IMR-90 (cell line): Measurements from ENCODE around the gene PDLIM1. TPM values are rescaled to one million over a fixed set of nuclear protein-coding genes. Genes with fewer than 3 reads are reported as not detected.

ENCODE experiments used
- ATAC-seq: fragments of 200-7000 bp; cut with Tn5 transposase; 2 replicates; pipeline ENCODE4 v1.9.1; 2020; ENCODE audit warnings: low read depth, mild to moderate bottlenecking, moderate library complexity
- BruUV-seq: library from RNA; stranded (reverse); fragments of 400-500 nt; replicated peaks from 2 replicates; lab custom pipeline; 2021; lab: Mats Ljungman, UMichigan
- CTCF ChIA-PET: fragments of 300-600 bp; formaldehyde crosslinking; extraction: SDS; loops from one replicate; lab custom pipeline; 2021; ENCODE audit warnings: antibody characterized with exemption; lab: Yijun Ruan, JAX
- POLR2A ChIA-PET: fragments of 300-600 bp; sonication (Branson Sonifier 250); formaldehyde crosslinking; loops from one replicate; lab custom pipeline; 2022; ENCODE audit warnings: antibody characterized with exemption; ENCODE audit not compliant: unreplicated experiment; lab: Charles Lee
- DNase-seq: peaks from one replicate; pipeline ENCODE4 v3.0.0; 2013
- H2AFZ ChIP-seq: replicated peaks from 2 replicates; pipeline ENCODE3; 2013; ENCODE audit warnings: low read length, mild to moderate bottlenecking; ENCODE audit not compliant: poor library complexity
- H2AK5ac ChIP-seq: 2 replicates; pipeline ENCODE4 v1.6.1; 2013; ENCODE audit warnings: low read depth, low read length, inconsistent platforms
- H2AK9ac ChIP-seq: replicated peaks from 2 replicates; pipeline ENCODE3; 2013; ENCODE audit warnings: mild to moderate bottlenecking, low read depth, low read length, moderate library complexity; ENCODE audit not compliant: poor library complexity
- H2BK120ac ChIP-seq: 2 replicates; pipeline ENCODE4 v1.6.1; 2013; ENCODE audit warnings: low read depth, low read length, inconsistent platforms
- H2BK15ac ChIP-seq: 3 replicates; pipeline ENCODE4 v1.6.1; 2013; ENCODE audit warnings: low read depth, low read length, inconsistent platforms
- H2BK20ac ChIP-seq: 2 replicates; pipeline ENCODE4 v1.6.1; 2013; ENCODE audit warnings: low read depth, mild to moderate bottlenecking, inconsistent platforms, low read length, moderate library complexity
- H2BK5ac ChIP-seq: 2 replicates; pipeline ENCODE4 v1.6.1; 2013; ENCODE audit warnings: mild to moderate bottlenecking, low read depth, low read length, inconsistent platforms; ENCODE audit not compliant: poor library complexity, severe bottlenecking
- H3K14ac ChIP-seq: replicated peaks from 2 replicates; pipeline ENCODE4 v1.6.1; 2013; ENCODE audit warnings: low read depth, low read length, inconsistent platforms
- H3K18ac ChIP-seq: 2 replicates; pipeline ENCODE4 v1.6.1; 2013; ENCODE audit warnings: low read depth, low read length, control low read depth
- H3K23ac ChIP-seq: 2 replicates; pipeline ENCODE4 v1.6.1; 2013; ENCODE audit warnings: low read depth, low read length, inconsistent platforms
- H3K27ac ChIP-seq: 2 replicates; pipeline ENCODE4 v1.5.1; 2013; ENCODE audit warnings: mild to moderate bottlenecking, control low read depth, low read length; ENCODE audit not compliant: insufficient read depth
- H3K27me3 ChIP-seq: 2 replicates; pipeline ENCODE4 v1.6.1; 2013; ENCODE audit warnings: low read length; ENCODE audit not compliant: control insufficient read depth, insufficient read depth
- H3K36me3 ChIP-seq: 2 replicates; pipeline ENCODE4 v1.6.1; 2013; ENCODE audit warnings: low read length, mixed read lengths; ENCODE audit not compliant: control insufficient read depth, insufficient read depth
- H3K4ac ChIP-seq: 2 replicates; pipeline ENCODE4 v1.6.1; 2013; ENCODE audit warnings: low read depth, low read length, inconsistent platforms
- H3K4me1 ChIP-seq: 2 replicates; pipeline ENCODE4 v1.6.1; 2013; ENCODE audit warnings: low read length, mixed read lengths; ENCODE audit not compliant: control insufficient read depth, insufficient read depth
- H3K4me2 ChIP-seq: 2 replicates; pipeline ENCODE4 v1.6.1; 2013; ENCODE audit warnings: low read depth, mild to moderate bottlenecking, control low read depth, low read length, moderate library complexity
- H3K4me3 ChIP-seq: 2 replicates; pipeline ENCODE4 v1.5.1; 2013; ENCODE audit warnings: low read depth, mild to moderate bottlenecking, control low read depth, low read length, moderate library complexity; ENCODE audit not compliant: insufficient read depth
- H3K56ac ChIP-seq: 2 replicates; pipeline ENCODE4 v1.6.1; 2013; ENCODE audit warnings: low read length, inconsistent platforms; ENCODE audit not compliant: insufficient read depth; ENCODE audit errors: extremely low read depth
- H3K79me1 ChIP-seq, 2 experiments: 2 replicates each; pipeline ENCODE4 v1.6.1; 2013; ENCODE audit warnings: low read length in 2 of 2, inconsistent platforms in 1 of 2, low read depth in 1 of 2
- H3K9ac ChIP-seq: 2 replicates; pipeline ENCODE4 v1.6.1; 2013; ENCODE audit warnings: low read depth, low read length, control low read depth
- H3K9me1 ChIP-seq: 2 replicates; pipeline ENCODE4 v1.6.1; 2013; ENCODE audit warnings: low read length, inconsistent platforms; ENCODE audit not compliant: insufficient read depth
- H3K9me3 ChIP-seq: 2 replicates; pipeline ENCODE4 v1.6.1; 2013; ENCODE audit warnings: low read length; ENCODE audit not compliant: control insufficient read depth, insufficient read depth
- H4K20me1 ChIP-seq: 2 replicates; pipeline ENCODE4 v1.6.1; 2013; ENCODE audit warnings: low read length, inconsistent platforms; ENCODE audit not compliant: insufficient read depth
- H4K5ac ChIP-seq: 2 replicates; pipeline ENCODE4 v1.6.1; 2013; ENCODE audit warnings: mild to moderate bottlenecking, low read depth, low read length, control low read depth
- H4K8ac ChIP-seq, 2 experiments: 2 replicates each; pipeline ENCODE4 v1.6.1; 2013; ENCODE audit warnings: low read depth in 2 of 2, low read length in 2 of 2, control low read depth in 1 of 2, inconsistent platforms in 1 of 2
- H4K91ac ChIP-seq: 2 replicates; pipeline ENCODE4 v1.6.1; 2013; ENCODE audit warnings: low read depth, low read length, inconsistent platforms; ENCODE audit not compliant: insufficient read depth
- BHLHE40 ChIP-seq: fragments of 150-350 bp; IDR thresholded peaks from 2 replicates; pipeline ENCODE4 v1.6.1; 2016; ENCODE audit warnings: mild to moderate bottlenecking, low read depth, low read length
- CEBPB ChIP-seq: IDR thresholded peaks from 2 replicates; pipeline ENCODE4 v1.6.1; 2012; ENCODE audit warnings: low read depth, low read length, improper control_type of control experiment
- CHD1 ChIP-seq: IDR thresholded peaks from 2 replicates; pipeline ENCODE4 v1.6.1; 2012; ENCODE audit warnings: low read depth, low read length, improper control_type of control experiment
- CTCF ChIP-seq: conservative IDR thresholded peaks from 2 replicates; pipeline ENCODE4 v1.5.1; 2012; ENCODE audit warnings: mild to moderate bottlenecking, low read depth, low read length, improper control_type of control experiment
- FOS ChIP-seq: fragments of 150-350 bp; IDR thresholded peaks from 2 replicates; pipeline ENCODE4 v1.6.1; 2016; ENCODE audit warnings: low read depth, low read length
- MAFK ChIP-seq: IDR thresholded peaks from 2 replicates; pipeline ENCODE4 v1.6.1; 2012; ENCODE audit warnings: low read depth, low read length, improper control_type of control experiment
- MXI1 ChIP-seq: IDR thresholded peaks from 2 replicates; pipeline ENCODE4 v1.6.1; 2012; ENCODE audit warnings: low read depth, mild to moderate bottlenecking, low read length, moderate library complexity, borderline replicate concordance
- NFE2L2 ChIP-seq: fragments of 150-350 bp; IDR thresholded peaks from 2 replicates; pipeline ENCODE4 v1.6.1; 2016; ENCODE audit warnings: low read depth, mild to moderate bottlenecking, low read length
- POLR2A ChIP-seq: IDR thresholded peaks from 2 replicates; pipeline ENCODE4 v1.6.1; 2012; ENCODE audit warnings: mild to moderate bottlenecking, low read depth, low read length
- RCOR1 ChIP-seq: IDR thresholded peaks from 2 replicates; pipeline ENCODE4 v1.6.1; 2012; ENCODE audit warnings: mild to moderate bottlenecking, low read length, improper control_type of control experiment; ENCODE audit not compliant: insufficient replicate concordance
- RFX5 ChIP-seq: IDR thresholded peaks from 2 replicates; pipeline ENCODE4 v1.8.0; 2012; ENCODE audit warnings: low read depth, mild to moderate bottlenecking, low read length, moderate library complexity
- WGBS, 2 experiments: methylation state at CpG; one replicate each; pipeline versions ENCODE4 v1.1.5 to v1.1.7; 2013; ENCODE audit warnings: missing lambda C conversion rate in 2 of 2; ENCODE audit not compliant: insufficient read length in 1 of 2; ENCODE audit errors: extremely low coverage in 2 of 2; 5-methylcytosine and 5-hydroxymethylcytosine counted together
- dilution Hi-C: fragments of 300-500 bp; cut with HindIII; formaldehyde crosslinking; loops from one replicate; pipeline ENCODE4 v1.14.3; 2018; ENCODE audit warnings: low sequenced_read_pairs; ENCODE audit not compliant: unreplicated experiment
- in situ Hi-C: fragments of 300-500 bp; cut with MboI; formaldehyde crosslinking; loops from 3 replicates; pipeline ENCODE4 v1.14.3; 2019; ENCODE audit warnings: low sequenced_read_pairs, inconsistent platforms, mixed read lengths
- intact Hi-C: fragments of 100-400 bp; cut with micrococcal nuclease; formaldehyde crosslinking; loops from 2 replicates; pipeline ENCODE4 v1.10.0; 2022
- polyA plus RNA-seq, 3 experiments: library from polyadenylated mRNA; depleted of rRNA; stranded (reverse); fragments of >200 nt; gene quantifications; 2 replicates each; pipeline ENCODE4 v1.2.3, GENCODE V29; 2012; ENCODE audit warnings: low replicate concordance in 1 of 3
- total RNA-seq: library from RNA; depleted of rRNA; stranded (reverse); fragments of >200 nt; gene quantifications from 2 replicates; pipeline ENCODE4 v1.2.3, GENCODE V29; 2012

The PDLIM1 gene
- total and polyA plus RNA-seq, 2 of the 4 experiments (the other 2 are of a cell fraction), result 30.1 to 187 TPM

- TF ChIP-seq RCOR1, result no peak
Measured at GRCh38 chr10:95289003-95289920, 1.5 kb downstream of the PDLIM1 start (continued).

- Histone ChIP-seq H2AK9ac (no peak overlapping the region), H3K9ac (no peak overlapping the region), H3K18ac (no peak overlapping the region), H3K9me1 (peaks cover 30% of the 10 kb centered on the region), H3K9me3 (no peaks in the 10 kb centered on the region), H2BK20ac (no peak overlapping the region), H3K23ac (no peak overlapping the region), H2BK5ac (no peak overlapping the region), H4K8ac (no peak overlapping the region), H3K56ac (no peak overlapping the region), H3K14ac (no peak overlapping the region; the same call in 1 of the 2 replicates), H4K91ac (no peak overlapping the region), H3K79me1 (peaks cover 17 to 63% of the 10 kb centered on the region in 2 experiments), H3K27me3 (no peaks in the 10 kb centered on the region), H4K5ac (no peak overlapping the region), H3K27ac (no peak overlapping the region), H4K20me1 (peaks cover 55% of the 10 kb centered on the region), H3K4me1 (peaks cover 9% of the 10 kb centered on the region), H3K4me3 (no peak overlapping the region; the same call in 1 of the 2 replicates), H2AK5ac (no peak overlapping the region), H3K36me3 (peaks cover 8% of the 10 kb centered on the region; the same call in 1 of the 2 replicates), H2AFZ (no peak overlapping the region), H3K4ac (no peak overlapping the region), H2BK15ac (no peak overlapping the region), H2BK120ac (no peak overlapping the region), H3K4me2 (peak overlapping the region; percentile 50)
- POLR2A ChIA-PET, result interaction anchor here (1.4 kb wide), 1 partner anchor 45 kb away, joined by 3 read pairs; no protein-coding TSS in a partner anchor
- CTCF ChIA-PET, result interaction anchor here (0.6 to 1.6 kb wide), 5 partner anchors 13 to 75 kb away, joined by 3 to 6 read pairs (median 4); no protein-coding TSS in a partner anchor
- dilution Hi-C loops, result no loop called here
- in situ Hi-C loops, result no loop called here
- WGBS, 2 experiments, result no CpG with 5 or more reads among the region's 1 CpG
- no TSS peak for BruUV-seq
- DNase-seq, result no peak
- TF ChIP-seq RFX5 (no peak), FOS (no peak), CHD1 (no peak), MAFK (no peak), MXI1 (no peak), RCOR1 (no peak), NFE2L2 (no peak), POLR2A (no peak), CEBPB (no peak), CTCF (no peak), BHLHE40 (no peak)
- ATAC-seq, result no peak
- intact Hi-C loops, result no loop called here
Measured at GRCh38 chr10:95288303-95288702, 2.5 kb downstream of the PDLIM1 start.
